B cell (primary cell): ENCODE results near the gene AQR.

Experiments used
- CTCF ChIP-seq: fragments of 200-600 bp; IDR thresholded peaks from one replicate; pipeline ENCODE4 v1.8.0; 2022; ENCODE audit warnings: antibody characterized with exemption, mild to moderate bottlenecking
- EZH2 ChIP-seq: IDR thresholded peaks from 2 replicates; pipeline ENCODE4 v1.6.1; 2012; ENCODE audit warnings: borderline replicate concordance, low read depth, mild to moderate bottlenecking, moderate library complexity, low read length; ENCODE audit not compliant: insufficient read depth, poor library complexity, severe bottlenecking

DNA sequence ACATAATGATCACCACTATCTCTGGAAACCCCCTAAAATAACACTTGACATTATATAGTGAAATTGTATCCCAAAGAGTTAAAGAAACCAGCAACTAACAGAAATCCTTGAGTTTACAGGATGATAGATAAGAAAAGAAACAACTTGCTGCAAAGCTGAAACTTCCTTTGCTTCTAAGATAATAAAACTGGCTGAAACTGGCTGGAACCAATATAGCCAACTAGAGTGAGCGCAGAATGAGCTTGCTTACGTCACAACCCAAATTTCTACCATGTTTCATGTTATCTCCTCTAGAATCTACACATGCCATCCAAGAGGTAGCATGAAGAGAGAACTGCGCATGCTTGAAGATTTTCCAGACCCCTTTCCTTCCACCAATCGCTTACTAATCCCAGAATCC lies 90.4 kb downstream of the AQR start:
- TF ChIP-seq CTCF (no peak), EZH2 (no peak)
